H9 (cell line): ENCODE data around the gene CDKN2C. TPM values are rescaled to one million over a fixed set of nuclear protein-coding genes. Genes with fewer than 3 reads are reported as not detected.

ENCODE experiments used
- DNase-seq: peaks from one replicate; pipeline ENCODE4 v3.0.0-alpha.2; 2017
- H2AFZ ChIP-seq: one replicate; pipeline ENCODE4 v1.6.1; 2013; ENCODE audit warnings: mild to moderate bottlenecking, low read length, control low read depth, moderate library complexity
- H2AK5ac ChIP-seq: 2 replicates; pipeline ENCODE4 v1.6.1; 2013; ENCODE audit warnings: low read length, control low read depth, mixed read lengths; ENCODE audit not compliant: insufficient read length
- H2BK120ac ChIP-seq: one replicate; pipeline ENCODE4 v1.6.1; 2013; ENCODE audit warnings: low read depth, mild to moderate bottlenecking, low read length, control low read depth, inconsistent platforms; ENCODE audit not compliant: poor library complexity, severe bottlenecking
- H2BK12ac ChIP-seq: 2 replicates; pipeline ENCODE4 v1.6.1; 2013; ENCODE audit warnings: low read length, control low read depth, mixed read lengths, low read depth; ENCODE audit not compliant: insufficient read length
- H2BK15ac ChIP-seq: 2 replicates; pipeline ENCODE4 v1.6.1; 2013; ENCODE audit warnings: low read depth, low read length, control low read depth
- H2BK20ac ChIP-seq: one replicate; pipeline ENCODE4 v1.6.1; 2013; ENCODE audit warnings: low read depth, mild to moderate bottlenecking, low read length, control low read depth, inconsistent platforms; ENCODE audit not compliant: poor library complexity, severe bottlenecking
- H2BK5ac ChIP-seq: 2 replicates; pipeline ENCODE4 v1.6.1; 2013; ENCODE audit warnings: low read length, control low read depth, mixed read lengths; ENCODE audit not compliant: insufficient read length
- H3K14ac ChIP-seq: 2 replicates; pipeline ENCODE4 v1.6.1; 2013; ENCODE audit warnings: low read length, control low read depth; ENCODE audit not compliant: insufficient read depth
- H3K18ac ChIP-seq: 2 replicates; pipeline ENCODE4 v1.6.1; 2013; ENCODE audit warnings: low read depth, mild to moderate bottlenecking, mixed read lengths, low read length, control low read depth; ENCODE audit not compliant: insufficient read length
- H3K23ac ChIP-seq: 2 replicates; pipeline ENCODE4 v1.6.1; 2013; ENCODE audit warnings: low read length, control low read depth, mixed read lengths, low read depth; ENCODE audit not compliant: insufficient read length
- H3K23me2 ChIP-seq: 2 replicates; pipeline ENCODE4 v1.6.1; 2013; ENCODE audit warnings: low read depth, mild to moderate bottlenecking, mixed read lengths, low read length, control low read depth; ENCODE audit not compliant: insufficient read length, poor library complexity, severe bottlenecking
- H3K27ac ChIP-seq: 2 replicates; pipeline ENCODE4 v1.5.1; 2013; ENCODE audit warnings: low read length, control low read depth, mixed read lengths, low read depth; ENCODE audit not compliant: insufficient read length
- H3K27me3 ChIP-seq: 2 replicates; pipeline ENCODE4 v1.6.1; 2013; ENCODE audit warnings: low read length, control low read depth, inconsistent platforms; ENCODE audit not compliant: insufficient read depth
- H3K4ac ChIP-seq: 2 replicates; pipeline ENCODE4 v1.6.1; 2013; ENCODE audit warnings: low read depth, mild to moderate bottlenecking, control low read depth, inconsistent platforms, low read length, moderate library complexity
- H3K4me1 ChIP-seq: 2 replicates; pipeline ENCODE4 v1.6.1; 2013; ENCODE audit warnings: low read length, control low read depth, inconsistent platforms; ENCODE audit not compliant: insufficient read depth
- H3K4me2 ChIP-seq: 2 replicates; pipeline ENCODE4 v1.6.1; 2013; ENCODE audit warnings: low read length, control low read depth, mixed read lengths; ENCODE audit not compliant: insufficient read length, insufficient read depth
- H3K56ac ChIP-seq: 2 replicates; pipeline ENCODE4 v1.6.1; 2013; ENCODE audit warnings: low read depth, mild to moderate bottlenecking, mixed read lengths, low read length, control low read depth; ENCODE audit not compliant: insufficient read length
- H3K79me1 ChIP-seq: 2 replicates; pipeline ENCODE4 v1.6.1; 2013; ENCODE audit warnings: low read depth, mild to moderate bottlenecking, moderate library complexity, low read length, control low read depth, inconsistent platforms; ENCODE audit not compliant: insufficient read depth, poor library complexity, severe bottlenecking
- H3K79me2 ChIP-seq: 2 replicates; pipeline ENCODE4 v1.6.1; 2013; ENCODE audit warnings: low read length, control low read depth, inconsistent platforms; ENCODE audit not compliant: insufficient read depth
- H3K9ac ChIP-seq: 2 replicates; pipeline ENCODE4 v1.6.1; 2013; ENCODE audit warnings: low read length, control low read depth, mixed read lengths; ENCODE audit not compliant: insufficient read length; ENCODE audit errors: extremely low read depth
- H3K9me3 ChIP-seq: one replicate; pipeline ENCODE4 v1.6.1; 2013; ENCODE audit warnings: low read depth, low read length, inconsistent platforms; ENCODE audit not compliant: control insufficient read depth
- H3T11ph ChIP-seq: one replicate; pipeline ENCODE4 v1.6.1; 2013; ENCODE audit warnings: mild to moderate bottlenecking, low read length, control low read depth, inconsistent platforms
- H4K20me1 ChIP-seq: one replicate; pipeline ENCODE4 v1.6.1; 2013; ENCODE audit not compliant: control insufficient read depth, insufficient read length, insufficient read depth
- H4K5ac ChIP-seq: 2 replicates; pipeline ENCODE4 v1.6.1; 2013; ENCODE audit warnings: low read depth, mild to moderate bottlenecking, mixed read lengths, low read length, control low read depth; ENCODE audit not compliant: insufficient read length
- H4K8ac ChIP-seq: replicated peaks from 2 replicates; pipeline ENCODE4 v1.6.1; 2013; ENCODE audit warnings: low read length, control low read depth, mixed read lengths, low read depth; ENCODE audit not compliant: insufficient read length
- H4K91ac ChIP-seq: 2 replicates; pipeline ENCODE4 v1.6.1; 2013; ENCODE audit warnings: low read depth, mild to moderate bottlenecking, moderate library complexity, mixed read lengths, low read length, control low read depth; ENCODE audit not compliant: insufficient read length
- H3K27ac Mint-ChIP-seq, 3 experiments: 2 replicates in 2 of 3; 3 replicates in 1 of 3; pipeline ENCODE4 v1.8.0; 2020 to 2021; ENCODE audit warnings: mixed read lengths in 3 of 3, mild to moderate bottlenecking in 1 of 3, moderate library complexity in 1 of 3
- H3K27me3 Mint-ChIP-seq: 2 replicates; pipeline ENCODE4 v1.8.0; 2021; ENCODE audit warnings: low read depth, mild to moderate bottlenecking, moderate library complexity, mixed read lengths
- H3K36me3 Mint-ChIP-seq, 3 experiments: 2 replicates in 2 of 3; 3 replicates in 1 of 3; pipeline ENCODE4 v1.8.0; 2020 to 2021; ENCODE audit warnings: low read depth in 3 of 3, mixed read lengths in 3 of 3; ENCODE audit not compliant: insufficient read depth in 1 of 3
- H3K4me1 Mint-ChIP-seq, 2 experiments: 2 replicates each; pipeline ENCODE4 v1.8.0; 2020; ENCODE audit warnings: mixed read lengths in 2 of 2
- H3K4me3 Mint-ChIP-seq, 2 experiments: 2 replicates in 1 of 2; 3 replicates in 1 of 2; pipeline ENCODE4 v1.8.0; 2020 to 2021; ENCODE audit warnings: mild to moderate bottlenecking in 2 of 2, mixed read lengths in 2 of 2, moderate library complexity in 1 of 2
- H3K9me3 Mint-ChIP-seq, 2 experiments: 2 replicates in 1 of 2; 3 replicates in 1 of 2; pipeline ENCODE4 v1.8.0; 2020; ENCODE audit warnings: mild to moderate bottlenecking in 2 of 2, mixed read lengths in 2 of 2, moderate library complexity in 1 of 2
- CTCF ChIP-seq: fragments of 200-600 bp; sonication (generic); conservative IDR thresholded peaks from 3 replicates; pipeline ENCODE4 v1.8.0; 2021; ENCODE audit warnings: antibody characterized with exemption, mild to moderate bottlenecking
- WGBS: extraction: QIAGEN DNeasy Blood & Tissue Kit; methylation state at CpG from one replicate; pipeline ENCODE4 v1.1.7; 2013; ENCODE audit warnings: missing lambda C conversion rate, low lambda C conversion rate, mixed read lengths; ENCODE audit not compliant: insufficient read length; ENCODE audit errors: extremely low coverage; 5-methylcytosine and 5-hydroxymethylcytosine counted together
- total RNA-seq: library from RNA; stranded (reverse); gene quantifications from 2 replicates; pipeline ENCODE4 v1.2.1, GENCODE V29; 2021

The CDKN2C gene
- total RNA-seq, 1 experiment from 2014 or later = not detected

GRCh38 chr1:50989694-50990093 is 19.6 kb downstream of the CDKN2C start:
- no peaks in the 10 kb centered on the region for H3K79me2 ChIP-seq
- H2BK5ac ChIP-seq = no peak overlapping the region
- no peak overlapping the region for H3K56ac ChIP-seq
- no peak overlapping the region for H3K4ac ChIP-seq
- no CpG with 5 or more reads among the region's 2 CpGs for WGBS
- no peaks in the 10 kb centered on the region for H4K20me1 ChIP-seq
- no peak overlapping the region for H2BK15ac ChIP-seq
- no peaks in the 10 kb centered on the region for H3K4me1 ChIP-seq
- H3K4me2 ChIP-seq = no peak overlapping the region
- H2AK5ac ChIP-seq = no peak overlapping the region
- Mint-ChIP-seq H3K27me3 (peaks cover 29% of the 10 kb centered on the region), H3K27ac (no peak overlapping the region), H3K9me3 (no peaks in the 10 kb centered on the region; a peak in 1 of 5 replicates), H3K4me3 (no peak overlapping the region), H3K4me1 (no peaks in the 10 kb centered on the region), H3K36me3 (no peaks in the 10 kb centered on the region)
- H4K91ac ChIP-seq = no peak overlapping the region
- no peak overlapping the region for H3K18ac ChIP-seq
- no peaks in the 10 kb centered on the region for H3K9me3 ChIP-seq
- H4K5ac ChIP-seq = no peak overlapping the region
- H3K14ac ChIP-seq = no peak overlapping the region
- no peaks in the 10 kb centered on the region for H3K27me3 ChIP-seq
- no peak overlapping the region for H2BK120ac ChIP-seq
- no peak overlapping the region for H3K9ac ChIP-seq
- no peak overlapping the region for H3K23ac ChIP-seq
- DNase-seq = no peak
- TF ChIP-seq CTCF = no peak
- H2BK20ac ChIP-seq = no peak overlapping the region
- H3K27ac ChIP-seq = no peak overlapping the region
- H2BK12ac ChIP-seq = no peak overlapping the region
- no peaks in the 10 kb centered on the region for H3K79me1 ChIP-seq
- H4K8ac ChIP-seq = no peak overlapping the region
- no peaks in the 10 kb centered on the region for H3K23me2 ChIP-seq
- no peak overlapping the region for H2AFZ ChIP-seq
- no peak overlapping the region for H3T11ph ChIP-seq
